Glomerular endothelial cell (primary cell): ENCODE measurements around the gene AMHR2. TPM values are rescaled to one million over a fixed set of nuclear protein-coding genes. Genes with fewer than 3 reads are reported as not detected.

Source experiments
- DNase-seq: peaks from one replicate; pipeline ENCODE4 v3.0.0-alpha.2; 2011; ENCODE audit warnings: low read depth, low spot score; ENCODE audit errors: extremely low read depth
- total RNA-seq: library from RNA; depleted of rRNA; stranded (reverse); fragments of >200 nt; gene quantifications from 2 replicates; pipeline ENCODE4 v1.2.3, GENCODE V29; 2015

Gene AMHR2
- total RNA-seq, 1 donor from 2014 or later, result not detected

DNA sequence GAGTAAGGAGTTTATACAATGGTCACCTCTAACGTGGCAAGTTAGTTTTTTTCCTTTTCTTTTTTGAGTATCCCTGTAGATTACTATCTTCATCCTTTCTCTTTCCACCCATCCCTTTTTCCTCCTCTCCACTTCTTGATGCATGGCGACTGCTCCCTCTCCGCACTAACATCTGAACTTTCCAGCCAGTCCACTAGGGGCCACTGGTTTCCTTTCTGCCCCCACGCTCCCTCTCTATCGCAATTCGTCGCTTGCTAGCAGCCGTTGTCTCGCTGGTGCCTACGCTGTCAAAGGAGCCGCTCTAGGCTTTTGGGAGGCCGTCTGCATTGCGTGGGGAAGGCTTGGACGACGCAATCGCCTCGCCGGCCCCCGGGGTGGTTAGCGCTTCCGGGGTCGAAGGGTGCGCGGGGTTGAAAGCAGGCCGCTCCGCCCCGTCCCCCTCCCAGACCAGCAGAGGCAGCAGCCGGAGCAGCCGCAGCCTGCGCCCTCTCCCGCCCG is 28.1 kb downstream of the AMHR2 start, which contains the start of gene PCBP2:
PCBP2 (plus strand) TSS at position 442 of the 498 bp plus-strand sequence. CDS start 2,699 bp downstream, outside the sequence.
- peak; percentile 91 for DNase-seq

- DNase-seq, result no peak
These were observed 28.8 kb downstream of the AMHR2 start for GRCh38 chr12:53452159-53453077.

- no peak for DNase-seq
These were observed 30.4 kb downstream of the AMHR2 start for GRCh38 chr12:53453953-53454640.

GRCh38 chr12:53454707-53455106 is 31.1 kb downstream of the AMHR2 start:
- no peak for DNase-seq

DNA sequence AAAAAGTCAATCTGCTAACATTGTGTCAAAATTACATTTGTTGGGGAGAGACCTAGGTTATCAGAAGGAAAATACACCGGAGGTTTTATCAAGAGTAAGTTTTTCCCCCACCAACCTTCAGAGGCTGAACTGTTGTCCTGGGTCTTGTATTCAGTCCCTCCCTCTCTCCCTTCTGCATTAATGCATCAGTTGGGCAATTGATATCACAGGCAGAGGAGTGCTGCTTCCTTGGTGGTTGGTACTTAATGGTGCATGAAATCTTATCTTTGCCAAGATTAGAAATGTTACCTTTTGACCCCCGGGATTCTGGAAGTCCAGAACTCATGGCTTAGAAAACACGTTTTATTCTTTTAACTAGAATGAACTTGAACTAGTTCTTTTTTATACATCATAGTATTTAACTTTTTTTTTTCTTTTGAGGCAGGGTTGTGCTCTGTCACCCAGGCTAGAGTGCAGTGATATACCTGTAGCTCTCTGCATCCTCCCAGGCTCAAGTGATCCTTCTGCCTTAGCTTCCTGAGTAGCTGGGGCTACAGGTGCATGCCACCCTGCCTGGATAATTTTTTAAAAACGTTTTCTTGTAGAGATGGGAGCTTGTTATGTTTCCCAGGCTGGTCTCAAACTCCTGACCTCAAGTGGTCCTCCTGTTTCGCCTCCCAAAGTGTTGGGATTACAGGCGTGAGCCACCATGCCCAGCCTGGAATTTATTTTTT is 33.2 kb downstream of the AMHR2 start:
- DNase-seq, result no peak

GRCh38 chr12:53459097-53459496 is 35.4 kb downstream of the AMHR2 start:
- no peak for DNase-seq

GRCh38 chr12:53461059-53461458 is 37.4 kb downstream of the AMHR2 start:
- no peak for DNase-seq

DNA sequence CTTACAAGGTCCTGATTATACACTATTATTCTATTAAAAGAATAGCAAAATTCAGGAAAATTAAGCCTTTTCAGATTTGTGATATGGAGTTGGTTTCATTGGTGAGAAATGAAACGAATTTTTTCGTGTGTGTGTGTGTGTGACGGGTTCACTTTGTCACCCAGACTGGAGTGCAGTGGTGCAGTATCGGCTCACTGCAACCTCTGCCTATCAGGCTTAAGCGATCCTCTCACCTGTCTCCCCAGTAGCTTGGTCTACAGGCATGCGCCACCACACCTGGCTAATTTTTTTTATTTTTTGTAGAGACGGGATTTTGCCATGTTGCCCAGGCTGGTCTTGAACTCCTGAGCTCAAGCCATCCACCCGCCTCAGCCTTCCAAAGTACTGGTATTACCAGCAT is 37.9 kb downstream of the AMHR2 start:
- no peak for DNase-seq

GRCh38 chr12:53462935-53463334 is 39.3 kb downstream of the AMHR2 start:
- DNase-seq, result no peak

DNA sequence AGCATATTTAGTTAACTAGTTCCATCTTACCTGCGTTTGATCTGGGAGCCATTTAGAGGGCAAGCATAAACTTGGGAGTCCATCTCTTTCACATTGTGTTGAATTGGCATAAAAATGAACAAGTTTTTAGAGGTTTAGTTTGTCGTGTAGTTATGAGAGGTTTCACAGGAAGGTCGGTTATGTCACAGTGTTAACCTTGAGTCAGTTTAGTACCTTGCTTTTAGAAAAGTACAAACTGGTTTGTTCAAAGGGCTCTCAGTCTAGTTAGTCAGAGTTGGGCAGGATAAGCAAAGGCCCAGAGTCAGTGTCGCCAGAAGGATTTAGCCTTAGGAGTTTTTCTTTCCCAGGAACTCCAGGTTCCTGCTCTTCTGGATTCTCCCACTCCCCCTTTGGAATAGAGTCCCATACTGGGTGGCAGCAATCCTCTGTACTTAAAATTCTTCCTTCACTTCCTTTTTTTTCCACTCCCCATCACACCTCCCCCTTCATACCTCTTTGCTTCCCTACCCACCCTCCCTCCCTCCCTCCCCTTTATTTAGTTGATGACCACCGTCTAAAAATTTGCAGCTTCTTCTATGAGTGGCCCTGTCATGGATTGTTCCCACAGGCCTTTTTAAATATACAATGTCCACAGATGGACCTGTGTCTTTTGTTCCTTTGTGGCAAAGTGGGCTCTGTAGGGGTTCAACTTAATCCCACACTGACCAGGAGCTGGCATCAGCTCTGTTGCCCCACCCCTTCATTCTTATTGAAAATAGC is 40.3 kb downstream of the AMHR2 start:
- DNase-seq, result no peak

- DNase-seq, result no peak
These were observed 41.2 kb downstream of the AMHR2 start for GRCh38 chr12:53464685-53465418.

DNA sequence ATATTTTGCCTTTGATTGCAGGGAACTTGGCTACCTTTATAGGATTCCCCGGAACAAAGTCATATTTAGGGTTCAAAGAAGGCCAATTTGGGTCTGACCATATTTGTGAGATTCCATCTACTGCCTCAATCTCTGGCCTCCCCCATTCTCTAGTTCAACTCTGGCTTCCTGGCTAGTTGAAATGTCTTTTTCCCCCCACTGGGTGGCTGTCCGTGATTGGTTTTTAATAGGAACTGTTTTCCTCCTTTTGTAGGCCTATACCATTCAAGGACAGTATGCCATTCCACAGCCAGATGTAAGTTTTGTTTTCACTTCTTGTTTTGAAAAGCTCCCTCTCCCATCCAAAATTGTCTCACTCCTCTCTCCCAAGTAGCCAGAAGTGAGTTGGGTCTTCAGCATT is 42.0 kb downstream of the AMHR2 start:
- DNase-seq, result no peak

GRCh38 chr12:53466640-53467039 is 43.0 kb downstream of the AMHR2 start:
- no peak for DNase-seq

GRCh38 chr12:53467082-53467481 is 43.4 kb downstream of the AMHR2 start:
- DNase-seq, result no peak

GRCh38 chr12:53467880-53468279 is 44.2 kb downstream of the AMHR2 start:
- no peak for DNase-seq

DNA sequence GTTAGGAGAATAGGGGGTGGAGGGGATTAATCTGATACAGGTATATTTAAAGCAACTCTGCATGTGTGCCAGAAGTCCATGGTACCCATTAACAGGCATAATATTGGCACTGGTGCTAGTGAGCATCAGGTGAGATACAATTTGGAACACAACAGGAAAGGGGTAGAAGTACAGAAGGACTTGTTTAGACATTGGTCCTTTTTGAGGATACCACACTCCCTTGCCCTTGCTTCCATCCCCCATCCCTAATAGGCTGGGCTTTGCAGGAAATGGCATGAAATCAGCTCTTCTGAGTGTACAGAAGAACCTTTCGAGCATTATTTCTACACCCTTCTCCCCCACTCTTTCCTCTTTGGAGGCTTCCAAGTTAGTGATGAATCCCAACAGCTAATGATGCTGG is 44.6 kb downstream of the AMHR2 start:
- DNase-seq, result no peak

- no peak for DNase-seq
These were observed 48.5 kb downstream of the AMHR2 start for GRCh38 chr12:53472056-53472582.

DNA sequence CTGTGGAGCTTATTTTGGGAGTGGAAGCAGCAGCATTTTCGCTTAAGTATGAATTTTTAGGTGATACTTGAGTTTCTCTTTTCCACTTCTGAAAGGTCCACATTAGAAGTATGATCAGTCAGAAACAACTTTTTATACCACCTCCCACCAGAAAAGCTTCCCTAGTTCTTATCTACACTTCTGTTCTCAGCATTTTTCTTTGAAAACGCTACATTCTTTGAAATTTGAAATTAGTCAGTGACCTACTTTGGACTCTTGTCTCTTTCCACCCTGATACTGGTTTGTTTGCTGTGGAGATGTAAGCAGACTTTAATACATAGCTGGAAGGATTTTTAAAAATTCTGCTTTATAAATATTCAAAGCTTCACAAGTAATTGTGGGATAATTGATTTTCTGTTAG is 50.4 kb downstream of the AMHR2 start:
- DNase-seq, result no peak

- no peak for DNase-seq
These were observed 51.2 kb downstream of the AMHR2 start for GRCh38 chr12:53474819-53475218.
